GM19025 (cell line): ENCODE measurements around the gene ABI2.
"Not testable (repeated sequence)": the region's sequence is repeated elsewhere in the genome, so short reads cannot be mapped to it uniquely, and the experiment has no call there.

Experiments used
- ATAC-seq: cut with Tn5 transposase; IDR thresholded peaks from one replicate; pipeline ENCODE4 v1.9.1; 2021; ENCODE audit warnings: mild to moderate bottlenecking, low read depth, moderate library complexity; ENCODE audit not compliant: unreplicated experiment

The ABI2 gene

GRCh38 chr2:203413796-203414195 lies 85.6 kb downstream of the ABI2 start:
- no peak for ATAC-seq

GRCh38 chr2:203418271-203418670 lies 90.1 kb downstream of the ABI2 start:
- no peak for ATAC-seq

GRCh38 chr2:203427061-203427460 lies 98.9 kb downstream of the ABI2 start:
- ATAC-seq: no peak

- not testable (repeated sequence) for ATAC-seq
These were observed 101.4 kb downstream of the ABI2 start for GRCh38 chr2:203429643-203430042.

- ATAC-seq: no peak
These were observed 103.4 kb downstream of the ABI2 start for GRCh38 chr2:203431391-203432185.

- ATAC-seq: no peak
These were observed 104.6 kb downstream of the ABI2 start for GRCh38 chr2:203432811-203433210.

GRCh38 chr2:203436496-203436895 lies 108.3 kb downstream of the ABI2 start:
- no peak for ATAC-seq

- no peak for ATAC-seq
These were observed 109.3 kb downstream of the ABI2 start for GRCh38 chr2:203437511-203437910.

GRCh38 chr2:203438528-203438927 lies 110.3 kb downstream of the ABI2 start:
- ATAC-seq: no peak

GRCh38 chr2:203440671-203441070 lies 112.5 kb downstream of the ABI2 start:
- ATAC-seq: no peak

GRCh38 chr2:203441463-203441862 lies 113.3 kb downstream of the ABI2 start:
- ATAC-seq: no peak

GRCh38 chr2:203442463-203442862 lies 114.3 kb downstream of the ABI2 start:
- no peak for ATAC-seq

- ATAC-seq: no peak
These were observed 116.5 kb downstream of the ABI2 start for GRCh38 chr2:203444738-203445137.

GRCh38 chr2:203446071-203446481 lies 117.9 kb downstream of the ABI2 start:
- ATAC-seq: no peak

GRCh38 chr2:203446780-203447179 lies 118.6 kb downstream of the ABI2 start:
- ATAC-seq: no peak

GRCh38 chr2:203450561-203450960 lies 122.4 kb downstream of the ABI2 start:
- no peak for ATAC-seq

- ATAC-seq: no peak
These were observed 122.8 kb downstream of the ABI2 start for GRCh38 chr2:203451011-203451410.

- ATAC-seq: no peak
These were observed 123.5 kb downstream of the ABI2 start for GRCh38 chr2:203451689-203452088.

GRCh38 chr2:203453858-203454451 lies 125.8 kb downstream of the ABI2 start:
- ATAC-seq: no peak

- no peak for ATAC-seq
These were observed 127.0 kb downstream of the ABI2 start for GRCh38 chr2:203455209-203455608.

- ATAC-seq: no peak
These were observed 133.6 kb downstream of the ABI2 start for GRCh38 chr2:203461746-203462145.

GRCh38 chr2:203462308-203462707 lies 134.1 kb downstream of the ABI2 start:
- ATAC-seq: no peak
